Measurements from ENCODE around the gene CENPC.

GRCh38 chr4:67570537-67570936 is 25.2 kb upstream of the CENPC start:
- TF ChIP-seq CTCF (conservative IDR thresholded peaks at IDR 0.05; ENCODE audit: low read depth, low read length): no peak
- TF ChIP-seq BHLHE40 (IDR thresholded peaks at IDR 0.05; ENCODE audit: low read depth, low read length): no peak
